Uterus (tissue), 4 donors: Measurements from ENCODE around the gene TP53BP1. TPM values are rescaled to one million over a fixed set of nuclear protein-coding genes. Genes with fewer than 3 reads are reported as not detected.
A peak's percentile ranks its signal among the peaks of the same experiment; 100 is the strongest.

Experiments
- DNase-seq, 2 donors: peaks; one replicate each; pipeline ENCODE4 v3.0.0-alpha.2; 2019 to 2020
- H3K27ac ChIP-seq, 2 donors: fragments of 200-600 bp; sonication (generic); 1 replicate in 1 of 2; 2 replicates in 1 of 2; pipeline ENCODE4 v1.5.1; 2016 to 2018
- H3K27me3 ChIP-seq, 2 donors: fragments of 200-600 bp; sonication (generic); one replicate each; pipeline ENCODE4 v1.5.1; 2018 to 2019; ENCODE audit warnings: control low read depth in 1 of 2
- H3K36me3 ChIP-seq, 2 donors: fragments of 200-600 bp; sonication (generic); one replicate each; pipeline ENCODE4 v1.5.1; 2019; ENCODE audit warnings: control low read depth in 1 of 2
- H3K4me1 ChIP-seq, 2 donors: fragments of 200-600 bp; sonication (generic); one replicate each; pipeline ENCODE4 v1.5.1; 2018 to 2019; ENCODE audit warnings: control low read depth in 1 of 2
- H3K4me3 ChIP-seq, 2 donors: fragments of 200-600 bp; sonication (generic); 1 replicate in 1 of 2; 2 replicates in 1 of 2; pipeline ENCODE4 v1.5.1; 2018 to 2019; ENCODE audit warnings: mild to moderate bottlenecking in 1 of 2
- H3K9me3 ChIP-seq, 2 donors: fragments of 200-600 bp; sonication (generic); one replicate each; pipeline ENCODE4 v1.5.1; 2019; ENCODE audit warnings: control low read depth in 1 of 2
- POLR2A ChIP-seq, 2 donors: fragments of 450-650 bp; IDR thresholded peaks; one replicate each; pipeline ENCODE4 v1.6.1; 2016; ENCODE audit warnings: antibody characterized with exemption in 2 of 2, mild to moderate bottlenecking in 1 of 2, moderate library complexity in 1 of 2
- intact Hi-C: fragments of 100-400 bp; cut with DNase I; formaldehyde crosslinking; loops from one replicate; pipeline ENCODE4 v1.15.1; 2023; ENCODE audit warnings: low total_unique reads
- total RNA-seq, 4 donors: library from RNA; depleted of rRNA in 3 of 4; stranded (reverse); fragments of >200 nt in 3 of 4; gene quantifications; one replicate each; pipeline versions ENCODE4 v1.1.0 to v1.2.4, GENCODE V29; 2014 to 2023
- TF ChIP-seq, protein P1 (sequence below), 4 experiments: fragments of 200-600 bp in 2 of 4; fragments of 450-650 bp in 2 of 4; sonication (generic) in 2 of 4; IDR thresholded peaks; one replicate each; pipeline ENCODE4 v1.5.1; 2016 to 2019; ENCODE audit warnings: antibody characterized with exemption in 4 of 4, mild to moderate bottlenecking in 2 of 4, moderate library complexity in 1 of 4
- donor health status: DM: yes; HTN: yes; CAD: no.

Gene TP53BP1
- total RNA-seq, 4 donors from 2014 or later: 30.2 to 150 (median 51.4) TPM

DNA sequence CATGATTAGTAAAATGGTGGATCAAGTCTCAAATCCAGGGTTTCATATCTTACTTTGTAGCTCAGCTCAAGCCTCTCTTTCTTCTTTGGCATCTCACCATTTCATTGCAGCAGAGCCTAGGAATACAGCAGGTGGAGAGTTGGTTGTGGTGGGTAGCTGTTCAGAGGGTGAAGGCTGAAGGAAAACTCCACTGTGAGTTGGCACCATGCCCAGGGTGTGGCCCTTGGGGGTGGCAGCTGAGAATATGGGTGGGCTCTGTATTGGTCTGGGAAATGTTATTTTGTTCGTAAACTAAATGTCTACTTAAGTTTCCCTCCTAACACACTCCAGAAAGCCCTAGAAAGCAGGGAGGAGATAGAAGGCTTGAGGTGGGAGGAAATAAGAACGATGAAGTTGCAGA lies 22.8 kb upstream of the TP53BP1 start:
- no peak for TF ChIP-seq POLR2A (IDR thresholded peaks at IDR 0.05)
- TF ChIP-seq, protein P1, sequence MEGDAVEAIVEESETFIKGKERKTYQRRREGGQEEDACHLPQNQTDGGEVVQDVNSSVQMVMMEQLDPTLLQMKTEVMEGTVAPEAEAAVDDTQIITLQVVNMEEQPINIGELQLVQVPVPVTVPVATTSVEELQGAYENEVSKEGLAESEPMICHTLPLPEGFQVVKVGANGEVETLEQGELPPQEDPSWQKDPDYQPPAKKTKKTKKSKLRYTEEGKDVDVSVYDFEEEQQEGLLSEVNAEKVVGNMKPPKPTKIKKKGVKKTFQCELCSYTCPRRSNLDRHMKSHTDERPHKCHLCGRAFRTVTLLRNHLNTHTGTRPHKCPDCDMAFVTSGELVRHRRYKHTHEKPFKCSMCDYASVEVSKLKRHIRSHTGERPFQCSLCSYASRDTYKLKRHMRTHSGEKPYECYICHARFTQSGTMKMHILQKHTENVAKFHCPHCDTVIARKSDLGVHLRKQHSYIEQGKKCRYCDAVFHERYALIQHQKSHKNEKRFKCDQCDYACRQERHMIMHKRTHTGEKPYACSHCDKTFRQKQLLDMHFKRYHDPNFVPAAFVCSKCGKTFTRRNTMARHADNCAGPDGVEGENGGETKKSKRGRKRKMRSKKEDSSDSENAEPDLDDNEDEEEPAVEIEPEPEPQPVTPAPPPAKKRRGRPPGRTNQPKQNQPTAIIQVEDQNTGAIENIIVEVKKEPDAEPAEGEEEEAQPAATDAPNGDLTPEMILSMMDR (IDR thresholded peaks at IDR 0.05): no peak
- no peaks in the 10 kb centered on the region for H3K27me3 ChIP-seq
- H3K9me3 ChIP-seq: no peaks in the 10 kb centered on the region
- peaks cover 5 to 9% of the 10 kb centered on the region in 2 donors for H3K4me1 ChIP-seq
- no peak overlapping the region for H3K4me3 ChIP-seq
- intact Hi-C loops: no loop called here
- peak overlapping the region; percentile 75 to 81 for H3K27ac ChIP-seq
- DNase-seq: no peak
- no peaks in the 10 kb centered on the region for H3K36me3 ChIP-seq

GRCh38 chr15:43514241-43515057 lies 21.5 kb upstream of the TP53BP1 start:
- no peaks in the 10 kb centered on the region for H3K36me3 ChIP-seq
- no peaks in the 10 kb centered on the region for H3K9me3 ChIP-seq
- peaks cover 5 to 13% of the 10 kb centered on the region in 2 donors for H3K4me1 ChIP-seq
- intact Hi-C loops: no loop called here
- no peak for TF ChIP-seq POLR2A (IDR thresholded peaks at IDR 0.05)
- TF ChIP-seq, protein P1 (IDR thresholded peaks at IDR 0.05): peak in 3 of 4 experiments; percentile 21 to 43 (median 28)
- peak overlapping the region in 1 of 2 donors; percentile 75 for H3K27ac ChIP-seq
- H3K4me3 ChIP-seq: no peak overlapping the region
- no peak for DNase-seq
- no peaks in the 10 kb centered on the region for H3K27me3 ChIP-seq

DNA sequence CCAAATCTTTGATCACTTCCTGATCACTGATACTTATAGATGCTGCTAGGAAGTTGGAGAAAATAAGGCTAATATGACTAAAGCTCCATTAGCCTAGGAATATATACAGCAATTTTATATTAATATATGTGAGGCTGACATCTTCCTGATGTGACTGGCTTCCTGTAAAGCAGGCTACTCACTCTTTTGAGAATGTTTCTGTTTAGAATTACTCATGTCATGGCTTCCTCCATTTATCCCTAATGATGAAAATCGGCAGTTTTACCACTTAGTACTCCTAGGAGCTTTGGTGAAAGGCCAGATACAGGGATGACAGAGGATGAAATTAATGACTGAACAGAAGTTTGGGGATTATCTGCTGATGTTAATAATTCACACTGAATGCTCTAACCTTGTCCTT lies 20.6 kb upstream of the TP53BP1 start:
- no peak overlapping the region for H3K27ac ChIP-seq
- no peak overlapping the region for H3K4me3 ChIP-seq
- DNase-seq: no peak
- no peaks in the 10 kb centered on the region for H3K27me3 ChIP-seq
- H3K36me3 ChIP-seq: no peaks in the 10 kb centered on the region
- H3K9me3 ChIP-seq: no peaks in the 10 kb centered on the region
- TF ChIP-seq POLR2A (IDR thresholded peaks at IDR 0.05): no peak
- TF ChIP-seq, protein P1 (IDR thresholded peaks at IDR 0.05): no peak
- intact Hi-C loops: no loop called here
- peaks cover 5 to 18% of the 10 kb centered on the region in 2 donors for H3K4me1 ChIP-seq

GRCh38 chr15:43511012-43511885 lies 18.3 kb upstream of the TP53BP1 start:
- H3K27ac ChIP-seq: peak overlapping the region; percentile 18 to 86
- peaks cover 5 to 13% of the 10 kb centered on the region in 2 donors for H3K4me1 ChIP-seq
- H3K36me3 ChIP-seq: no peaks in the 10 kb centered on the region
- H3K27me3 ChIP-seq: no peaks in the 10 kb centered on the region
- TF ChIP-seq, protein P1 (IDR thresholded peaks at IDR 0.05): no peak
- TF ChIP-seq POLR2A (IDR thresholded peaks at IDR 0.05): peak in 1 of 2 donors; percentile 16
- DNase-seq: no peak
- peak overlapping the region; percentile 37 to 55 for H3K4me3 ChIP-seq
- no peaks in the 10 kb centered on the region for H3K9me3 ChIP-seq
- intact Hi-C loops: no loop called here
